Measurements from ENCODE around the gene RRAS2.

GRCh38 chr11:14346303-14346955, 12.6 kb downstream of the RRAS2 start:
- TF ChIP-seq EZH2 (IDR thresholded peaks at IDR 0.05; ENCODE audit: borderline replicate concordance, low read depth, low read length, severe bottlenecking) (no peak), CTCF (IDR thresholded peaks at IDR 0.05; ENCODE audit: borderline replicate concordance, extremely low read depth, low read length, poor library complexity, severe bottlenecking) (no peak)

Data from DND-41 (cell line).